HL-60 (cell line): ENCODE measurements around the gene SHOC1.

Source experiments
- DNase-seq, 2 experiments: peaks; one replicate each; pipeline ENCODE4 v3.0.0-alpha.2; 2010 to 2020; ENCODE audit warnings: low read depth in 1 of 2, low spot score in 1 of 2
- H3K27ac ChIP-seq: fragments of 250-450 bp; sonication (Bioruptor Pico); replicated peaks from 2 replicates; pipeline ENCODE4 v1.5.1; 2020; ENCODE audit warnings: mild to moderate bottlenecking, moderate library complexity
- H3K27me3 ChIP-seq: fragments of 250-450 bp; sonication (Bioruptor Pico); 2 replicates; pipeline ENCODE4 v1.5.1; 2021; ENCODE audit warnings: mild to moderate bottlenecking, moderate library complexity; ENCODE audit not compliant: insufficient read depth, poor library complexity, severe bottlenecking
- H3K4me3 ChIP-seq: replicated peaks from 2 replicates; pipeline ENCODE4 v1.5.1; 2011; ENCODE audit warnings: mild to moderate bottlenecking, control low read depth, low read length; ENCODE audit not compliant: insufficient read depth
- GABPA ChIP-seq: IDR thresholded peaks from 2 replicates; pipeline ENCODE4 v1.6.1; 2012; ENCODE audit warnings: low read depth
- POLR2AphosphoS5 ChIP-seq: IDR thresholded peaks from 2 replicates; pipeline ENCODE4 v1.6.1; 2012; ENCODE audit warnings: low read depth
- REST ChIP-seq: IDR thresholded peaks from 2 replicates; pipeline ENCODE4 v1.6.1; 2012; ENCODE audit warnings: low read depth; ENCODE audit not compliant: insufficient replicate concordance
- SPI1 ChIP-seq: IDR thresholded peaks from 2 replicates; pipeline ENCODE4 v1.6.1; 2012; ENCODE audit warnings: low read depth, mild to moderate bottlenecking, borderline replicate concordance
- TF ChIP-seq, protein P1 (sequence below): IDR thresholded peaks from one replicate; pipeline ENCODE4 v1.5.1; 2011; ENCODE audit warnings: low read length, control low read depth, inconsistent platforms; ENCODE audit not compliant: insufficient read depth

Gene SHOC1

DNA sequence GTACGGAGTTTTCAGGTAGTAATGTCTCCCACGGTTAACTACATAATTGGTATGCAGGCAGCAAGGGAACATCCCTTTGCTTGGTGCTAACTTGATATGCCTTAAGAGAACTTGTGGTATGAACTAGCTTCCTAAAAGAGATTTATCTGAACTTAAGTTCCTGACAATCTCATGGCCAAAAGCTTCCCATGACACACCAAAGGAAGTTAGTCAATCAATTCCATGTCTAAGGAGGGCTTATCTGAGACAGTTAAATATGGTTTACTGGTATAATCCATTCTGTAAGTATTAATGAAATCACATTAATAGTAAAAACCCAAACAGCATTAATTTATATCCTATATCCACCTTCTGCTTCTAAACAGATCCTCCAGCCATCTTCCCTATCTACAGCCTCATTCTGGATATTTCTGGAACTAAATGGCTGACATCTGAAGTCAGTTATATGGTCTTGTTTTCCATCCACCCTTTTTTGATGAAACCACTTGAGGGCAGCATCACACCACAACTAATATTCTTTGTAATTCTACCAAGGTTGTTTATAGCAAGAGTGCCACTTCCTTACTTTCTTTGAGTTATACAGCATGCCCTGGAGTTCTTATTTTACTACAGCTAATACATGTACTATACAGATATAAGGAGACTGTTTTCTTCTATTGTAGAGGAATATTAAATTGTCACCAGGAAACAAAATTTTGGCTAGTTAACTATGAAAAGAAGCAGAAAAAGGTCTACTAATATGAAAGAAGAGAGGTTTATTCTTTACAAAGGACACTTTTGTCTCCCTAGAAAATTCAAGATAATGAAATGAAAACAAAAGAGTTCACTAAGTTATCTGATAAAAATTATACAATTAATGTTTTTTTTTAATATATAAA is 34.7 kb downstream of the SHOC1 start:
- TF ChIP-seq POLR2AphosphoS5 (no peak), SPI1 (peak; percentile 80), GABPA (no peak)
- TF ChIP-seq, protein P1, sequence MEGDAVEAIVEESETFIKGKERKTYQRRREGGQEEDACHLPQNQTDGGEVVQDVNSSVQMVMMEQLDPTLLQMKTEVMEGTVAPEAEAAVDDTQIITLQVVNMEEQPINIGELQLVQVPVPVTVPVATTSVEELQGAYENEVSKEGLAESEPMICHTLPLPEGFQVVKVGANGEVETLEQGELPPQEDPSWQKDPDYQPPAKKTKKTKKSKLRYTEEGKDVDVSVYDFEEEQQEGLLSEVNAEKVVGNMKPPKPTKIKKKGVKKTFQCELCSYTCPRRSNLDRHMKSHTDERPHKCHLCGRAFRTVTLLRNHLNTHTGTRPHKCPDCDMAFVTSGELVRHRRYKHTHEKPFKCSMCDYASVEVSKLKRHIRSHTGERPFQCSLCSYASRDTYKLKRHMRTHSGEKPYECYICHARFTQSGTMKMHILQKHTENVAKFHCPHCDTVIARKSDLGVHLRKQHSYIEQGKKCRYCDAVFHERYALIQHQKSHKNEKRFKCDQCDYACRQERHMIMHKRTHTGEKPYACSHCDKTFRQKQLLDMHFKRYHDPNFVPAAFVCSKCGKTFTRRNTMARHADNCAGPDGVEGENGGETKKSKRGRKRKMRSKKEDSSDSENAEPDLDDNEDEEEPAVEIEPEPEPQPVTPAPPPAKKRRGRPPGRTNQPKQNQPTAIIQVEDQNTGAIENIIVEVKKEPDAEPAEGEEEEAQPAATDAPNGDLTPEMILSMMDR = peak; percentile 29
- H3K27ac ChIP-seq = 0 out of 2 replicates have a peak overlapping the region, but pooled peaks have one; percentile 2

DNA sequence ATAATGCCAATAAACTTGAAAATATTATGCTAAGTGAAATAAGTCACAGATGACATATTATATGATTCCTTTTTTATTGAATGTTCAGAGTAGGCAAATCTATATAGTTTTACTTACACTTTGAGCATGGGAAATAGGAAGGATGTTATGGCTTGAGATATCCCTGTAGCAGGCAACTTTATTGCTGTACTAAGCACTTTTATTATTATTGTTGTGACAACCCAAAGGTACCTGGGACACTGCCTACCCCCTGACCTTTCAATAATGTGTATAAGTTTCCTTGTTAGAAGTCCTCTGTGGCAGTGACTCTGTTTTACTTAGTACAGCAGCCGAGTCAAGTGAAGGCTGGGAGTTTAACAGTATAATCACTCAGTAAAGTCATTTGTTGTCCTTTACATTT is 39.9 kb downstream of the SHOC1 start:
- DNase-seq = no peak
- no peak overlapping the region for H3K27ac ChIP-seq
- H3K27me3 ChIP-seq = no peaks in the 10 kb centered on the region
- no peak overlapping the region for H3K4me3 ChIP-seq
- no peak for TF ChIP-seq POLR2AphosphoS5
- TF ChIP-seq SPI1 = no peak
- TF ChIP-seq GABPA = no peak
- TF ChIP-seq, protein P1 = no peak
- TF ChIP-seq REST = no peak

More for the DNA sequence above, 34.7 kb downstream of the SHOC1 start:
- H3K4me3 ChIP-seq = no peak overlapping the region
- H3K27me3 ChIP-seq = no peaks in the 10 kb centered on the region
- peak; percentile 11 to 73 for DNase-seq

- Histone ChIP-seq H3K27me3 (no peaks in the 10 kb centered on the region), H3K4me3 (no peak overlapping the region), H3K27ac (no peak overlapping the region)
- no peak for DNase-seq
- TF ChIP-seq, protein P1 = no peak
Measured at GRCh38 chr9:111752455-111752854, 42.3 kb downstream of the SHOC1 start.
